ENCODE data around the gene TMEM184B. TPM values are rescaled to one million over a fixed set of nuclear protein-coding genes. Genes with fewer than 3 reads are reported as not detected.

The TMEM184B gene
- total RNA-seq, 1 experiment from 2014 or later, result 54.2 TPM

GRCh38 chr22:38250643-38251340 is 22.0 kb downstream of the TMEM184B start:
- POLR2A ChIA-PET, result interaction anchor here (0.6 kb wide), 1 partner anchor 359 kb away, joined by 5 read pairs; no protein-coding TSS in a partner anchor
- Histone ChIP-seq H3K36me3 (ENCODE audit: control insufficient read depth, insufficient read depth, low read length) (no peaks in the 10 kb centered on the region), H3K4me1 (ENCODE audit: control insufficient read depth, insufficient read depth, low read length) (no peaks in the 10 kb centered on the region), H3K27me3 (ENCODE audit: control insufficient read depth, insufficient read depth, low read length) (no peaks in the 10 kb centered on the region), H3K27ac (ENCODE audit: low read length) (no peak overlapping the region), H3K9me3 (ENCODE audit: control insufficient read depth, insufficient read depth, low read depth, low read length) (no peaks in the 10 kb centered on the region), H3K4me3 (ENCODE audit: low read depth in 2 of 2, low read length in 2 of 2) (no peak overlapping the region)
- BruUV-seq (replicated peaks), result no TSS peak
- TF ChIP-seq CTCF (IDR thresholded peaks at IDR 0.05), result no peak
- TF ChIP-seq, protein P1, sequence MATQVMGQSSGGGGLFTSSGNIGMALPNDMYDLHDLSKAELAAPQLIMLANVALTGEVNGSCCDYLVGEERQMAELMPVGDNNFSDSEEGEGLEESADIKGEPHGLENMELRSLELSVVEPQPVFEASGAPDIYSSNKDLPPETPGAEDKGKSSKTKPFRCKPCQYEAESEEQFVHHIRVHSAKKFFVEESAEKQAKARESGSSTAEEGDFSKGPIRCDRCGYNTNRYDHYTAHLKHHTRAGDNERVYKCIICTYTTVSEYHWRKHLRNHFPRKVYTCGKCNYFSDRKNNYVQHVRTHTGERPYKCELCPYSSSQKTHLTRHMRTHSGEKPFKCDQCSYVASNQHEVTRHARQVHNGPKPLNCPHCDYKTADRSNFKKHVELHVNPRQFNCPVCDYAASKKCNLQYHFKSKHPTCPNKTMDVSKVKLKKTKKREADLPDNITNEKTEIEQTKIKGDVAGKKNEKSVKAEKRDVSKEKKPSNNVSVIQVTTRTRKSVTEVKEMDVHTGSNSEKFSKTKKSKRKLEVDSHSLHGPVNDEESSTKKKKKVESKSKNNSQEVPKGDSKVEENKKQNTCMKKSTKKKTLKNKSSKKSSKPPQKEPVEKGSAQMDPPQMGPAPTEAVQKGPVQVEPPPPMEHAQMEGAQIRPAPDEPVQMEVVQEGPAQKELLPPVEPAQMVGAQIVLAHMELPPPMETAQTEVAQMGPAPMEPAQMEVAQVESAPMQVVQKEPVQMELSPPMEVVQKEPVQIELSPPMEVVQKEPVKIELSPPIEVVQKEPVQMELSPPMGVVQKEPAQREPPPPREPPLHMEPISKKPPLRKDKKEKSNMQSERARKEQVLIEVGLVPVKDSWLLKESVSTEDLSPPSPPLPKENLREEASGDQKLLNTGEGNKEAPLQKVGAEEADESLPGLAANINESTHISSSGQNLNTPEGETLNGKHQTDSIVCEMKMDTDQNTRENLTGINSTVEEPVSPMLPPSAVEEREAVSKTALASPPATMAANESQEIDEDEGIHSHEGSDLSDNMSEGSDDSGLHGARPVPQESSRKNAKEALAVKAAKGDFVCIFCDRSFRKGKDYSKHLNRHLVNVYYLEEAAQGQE (IDR thresholded peaks at IDR 0.05; ENCODE audit: insufficient read depth in 1 of 2, low read depth in 2 of 2, low read length in 1 of 2), result no peak
- no peak for TF ChIP-seq TCF7L2 (IDR thresholded peaks at IDR 0.05; ENCODE audit: low read depth, low read length)
- no peak for TF ChIP-seq SIN3A (IDR thresholded peaks at IDR 0.05; ENCODE audit: borderline replicate concordance, insufficient read depth, low read depth, low read length)
- TF ChIP-seq POLR2AphosphoS5 (IDR thresholded peaks at IDR 0.05; ENCODE audit: low read depth, low read length), result no peak
- CTCF ChIA-PET, result no interaction called here
- in situ Hi-C loops (cut with HindIII; ENCODE audit: low pct_unique_long_range_greater_than_20kb, low sequenced_read_pairs) (no loop called here), intact Hi-C loops (cut with micrococcal nuclease; ENCODE audit: unreplicated experiment) (no loop called here)
- DNase-seq (ENCODE audit: low read depth, low spot score) (no peak), ATAC-seq (no peak)

- CTCF ChIA-PET, result interaction anchor here (0.9 kb wide), 1 partner anchor 11 kb away, joined by 3 read pairs; no protein-coding TSS in a partner anchor
- ATAC-seq, result no peak
- Histone ChIP-seq H3K27ac (ENCODE audit: low read length) (no peak overlapping the region), H3K4me1 (ENCODE audit: control insufficient read depth, insufficient read depth, low read length) (no peaks in the 10 kb centered on the region), H3K4me3 (ENCODE audit: low read depth in 2 of 2, low read length in 2 of 2) (no peak overlapping the region), H3K27me3 (ENCODE audit: control insufficient read depth, insufficient read depth, low read length) (no peaks in the 10 kb centered on the region), H3K36me3 (ENCODE audit: control insufficient read depth, insufficient read depth, low read length) (no peaks in the 10 kb centered on the region), H3K9me3 (ENCODE audit: control insufficient read depth, insufficient read depth, low read depth, low read length) (no peaks in the 10 kb centered on the region)
- POLR2A ChIA-PET, result no interaction called here
- no TSS peak for BruUV-seq (replicated peaks)
- in situ Hi-C loops (cut with HindIII; ENCODE audit: low pct_unique_long_range_greater_than_20kb, low sequenced_read_pairs), result no loop called here
- TF ChIP-seq POLR2AphosphoS5 (IDR thresholded peaks at IDR 0.05; ENCODE audit: low read depth, low read length) (no peak), TCF7L2 (IDR thresholded peaks at IDR 0.05; ENCODE audit: low read depth, low read length) (no peak), SIN3A (IDR thresholded peaks at IDR 0.05; ENCODE audit: borderline replicate concordance, insufficient read depth, low read depth, low read length) (no peak), CTCF (IDR thresholded peaks at IDR 0.05) (no peak)
- TF ChIP-seq, protein P1 (IDR thresholded peaks at IDR 0.05; ENCODE audit: insufficient read depth in 1 of 2, low read depth in 2 of 2, low read length in 1 of 2), result no peak
- no peak for DNase-seq (ENCODE audit: low read depth, low spot score)
- intact Hi-C loops (cut with micrococcal nuclease; ENCODE audit: unreplicated experiment), result no loop called here
Observed at GRCh38 chr22:38249803-38250642, 22.8 kb downstream of the TMEM184B start.

Data from Panc1 (cell line).